NB4 (cell line): ENCODE measurements around the gene TEAD1.

Experiments
- CTCF ChIP-seq: IDR thresholded peaks from one replicate; pipeline ENCODE4 v1.5.1; 2012; ENCODE audit warnings: low read depth, low read length
- MAX ChIP-seq: IDR thresholded peaks from 2 replicates; pipeline ENCODE4 v1.6.1; 2011; ENCODE audit warnings: low read depth, low read length
- POLR2A ChIP-seq: IDR thresholded peaks from 2 replicates; pipeline ENCODE4 v1.6.1; 2011; ENCODE audit warnings: mild to moderate bottlenecking; ENCODE audit not compliant: insufficient read length; ENCODE audit errors: extremely low read depth

- TF ChIP-seq CTCF = no peak
- no peak for TF ChIP-seq POLR2A
- TF ChIP-seq MAX = no peak
Observed at GRCh38 chr11:12792590-12792989, 118.4 kb downstream of the TEAD1 start.
